IPS-18a (cell line): ENCODE data around the gene MAP1LC3A.
"Not testable (repeated sequence)": the region's sequence is repeated elsewhere in the genome, so short reads cannot be mapped to it uniquely, and the experiment has no call there.

Experiments
- H3K27ac ChIP-seq: one replicate; pipeline ENCODE4 v1.5.1; 2013; ENCODE audit warnings: low read length
- H3K27me3 ChIP-seq: one replicate; pipeline ENCODE4 v1.6.1; 2013; ENCODE audit warnings: mild to moderate bottlenecking, low read length; ENCODE audit not compliant: control insufficient read depth, insufficient read depth
- H3K36me3 ChIP-seq: one replicate; pipeline ENCODE4 v1.6.1; 2013; ENCODE audit warnings: low read depth, low read length; ENCODE audit not compliant: control insufficient read depth
- H3K4me1 ChIP-seq: one replicate; pipeline ENCODE4 v1.6.1; 2013; ENCODE audit warnings: low read depth, low read length; ENCODE audit not compliant: control insufficient read depth
- H3K4me3 ChIP-seq: one replicate; pipeline ENCODE4 v1.5.1; 2013; ENCODE audit warnings: low read length
- H3K9ac ChIP-seq: one replicate; pipeline ENCODE4 v1.6.1; 2013; ENCODE audit warnings: mild to moderate bottlenecking, low read length, moderate library complexity
- H3K9me3 ChIP-seq: one replicate; pipeline ENCODE4 v1.6.1; 2013; ENCODE audit warnings: low read depth, low read length; ENCODE audit not compliant: control insufficient read depth

The MAP1LC3A gene

DNA sequence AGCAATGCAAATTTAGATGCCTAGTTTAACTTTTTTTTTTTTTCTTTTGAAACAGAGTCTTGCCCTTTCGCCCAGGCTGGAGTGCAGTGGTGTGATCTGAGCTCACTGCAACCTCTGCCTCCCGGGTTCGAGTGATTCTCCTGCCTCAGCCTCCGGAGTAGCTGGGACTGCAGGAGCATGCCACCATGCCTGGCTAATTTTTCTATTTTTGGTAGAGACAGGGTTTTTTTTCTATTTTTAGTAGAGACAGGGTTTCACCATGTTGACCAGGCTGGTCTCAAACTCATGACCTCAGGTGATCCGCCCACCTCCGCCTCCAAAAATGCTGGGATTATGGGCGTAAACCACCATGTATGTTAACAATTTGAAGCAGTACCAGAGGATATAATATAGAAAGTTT lies 39.7 kb upstream of the MAP1LC3A start:
- H3K4me1 ChIP-seq, H3K4me3 ChIP-seq, H3K9ac ChIP-seq, H3K27me3 ChIP-seq, H3K27ac ChIP-seq, H3K36me3 ChIP-seq, H3K9me3 ChIP-seq: not testable (repeated sequence)

DNA sequence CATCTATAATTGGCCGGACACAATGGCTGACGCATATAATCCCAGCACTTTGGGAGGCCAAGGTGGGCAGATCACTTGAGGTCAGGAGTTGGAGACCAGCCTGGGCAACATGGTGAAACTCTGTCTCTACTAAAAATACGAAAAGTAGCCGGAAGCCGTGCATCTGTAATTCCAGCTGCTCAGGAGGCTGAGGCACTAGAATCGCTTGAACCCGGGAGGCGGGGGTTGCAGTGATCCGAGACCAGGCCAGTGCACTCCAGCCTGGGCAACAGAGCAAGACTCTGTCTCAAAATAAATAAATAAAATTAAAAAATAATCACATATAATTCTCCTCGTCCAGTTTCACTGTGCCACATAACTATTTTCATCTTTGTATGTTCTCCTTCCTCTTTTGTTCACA lies 38.7 kb upstream of the MAP1LC3A start:
- H3K9ac ChIP-seq, H3K9me3 ChIP-seq, H3K4me3 ChIP-seq, H3K4me1 ChIP-seq, H3K36me3 ChIP-seq, H3K27me3 ChIP-seq, H3K27ac ChIP-seq: not testable (repeated sequence)

DNA sequence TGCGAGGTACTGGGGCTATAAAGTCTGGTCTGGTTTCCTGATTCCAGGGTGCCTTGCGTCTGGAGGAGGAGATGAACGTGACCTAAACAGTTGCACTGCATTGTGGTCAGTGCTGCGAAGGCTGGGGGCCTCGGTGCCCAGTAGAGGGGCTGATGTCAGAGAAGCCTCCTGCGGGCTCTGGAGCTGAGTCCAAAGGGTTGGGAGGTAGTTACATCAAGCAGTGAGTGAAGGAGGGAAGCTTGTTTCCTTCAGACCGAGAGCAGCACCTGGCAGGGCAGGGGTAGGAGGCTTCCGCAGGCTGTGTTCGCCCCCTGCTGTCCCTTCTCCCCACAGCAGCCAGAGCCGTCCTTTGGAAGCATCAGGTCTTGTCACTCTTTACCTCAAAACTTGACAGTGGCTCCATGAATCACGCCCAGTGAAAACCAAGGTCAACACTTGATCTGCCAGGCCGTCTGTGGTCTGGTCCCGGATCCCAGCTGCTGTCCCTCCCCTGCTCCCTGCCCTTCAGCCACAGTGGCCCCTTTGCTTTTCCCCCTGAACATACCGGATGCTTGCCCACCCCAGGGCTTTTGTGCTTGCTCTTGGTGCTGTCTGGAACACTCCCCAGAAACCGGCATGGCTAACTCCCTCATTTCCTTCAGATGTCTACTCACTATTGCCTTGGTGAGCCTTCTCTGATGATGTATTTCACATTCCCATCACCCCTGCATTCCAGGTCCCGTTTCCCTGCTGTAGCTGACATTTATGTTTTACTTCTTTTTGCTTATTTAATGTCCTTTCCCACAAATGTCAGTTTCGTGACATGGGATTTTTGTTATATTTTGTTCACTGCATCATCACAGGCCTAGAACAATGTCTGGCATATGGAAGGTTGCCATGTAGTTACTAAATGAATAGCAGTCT lies 35.3 kb upstream of the MAP1LC3A start:
- Histone ChIP-seq H3K9me3 (no peaks in the 10 kb centered on the region), H3K4me3 (no peak overlapping the region), H3K36me3 (peaks cover 16% of the 10 kb centered on the region), H3K27me3 (no peaks in the 10 kb centered on the region), H3K27ac (no peak overlapping the region), H3K9ac (no peak overlapping the region), H3K4me1 (peaks cover 3% of the 10 kb centered on the region)

DNA sequence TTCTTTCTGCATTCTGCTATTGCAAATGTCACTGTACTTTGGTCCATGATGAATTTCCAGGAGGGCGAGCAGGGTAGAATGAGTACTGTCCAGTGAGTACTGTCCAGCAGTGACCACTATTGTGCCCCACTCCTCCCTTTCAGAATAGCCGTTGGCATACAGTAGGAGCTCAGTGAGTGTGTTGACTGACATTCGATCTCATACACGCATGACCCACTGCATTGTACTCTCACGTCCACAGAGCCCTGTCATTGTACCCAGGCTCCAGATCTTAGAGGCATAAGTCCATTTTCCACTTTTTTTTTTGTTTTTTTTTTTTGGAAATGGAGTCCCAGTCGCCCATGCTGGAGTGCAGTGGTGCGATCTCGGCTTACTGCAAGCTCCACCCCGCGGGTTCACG lies 34.1 kb upstream of the MAP1LC3A start:
- Histone ChIP-seq H3K4me1 (peaks cover 3% of the 10 kb centered on the region), H3K9ac (no peak overlapping the region), H3K4me3 (no peak overlapping the region), H3K36me3 (peaks cover 26% of the 10 kb centered on the region), H3K9me3 (no peaks in the 10 kb centered on the region), H3K27me3 (no peaks in the 10 kb centered on the region), H3K27ac (no peak overlapping the region)

DNA sequence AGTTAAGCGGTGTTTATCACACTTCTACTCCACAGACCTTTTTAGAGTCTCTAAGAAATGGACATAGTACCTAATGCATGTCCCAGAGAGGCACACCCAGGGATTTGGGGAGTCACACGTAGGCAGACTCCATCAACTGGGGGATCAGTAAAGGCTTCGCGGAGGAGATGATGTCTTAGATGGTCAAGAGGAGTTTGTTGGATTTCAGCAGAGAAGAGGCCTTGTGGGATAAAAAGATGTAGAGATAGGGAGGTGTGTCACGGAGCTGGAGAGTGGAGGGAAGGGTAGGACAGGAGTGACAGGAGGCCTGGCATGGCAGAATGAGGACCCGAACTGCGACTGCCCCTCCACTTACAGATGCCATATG lies 33.2 kb upstream of the MAP1LC3A start:
- H3K9me3 ChIP-seq = no peaks in the 10 kb centered on the region
- peaks cover 32% of the 10 kb centered on the region for H3K36me3 ChIP-seq
- no peak overlapping the region for H3K27ac ChIP-seq
- no peaks in the 10 kb centered on the region for H3K27me3 ChIP-seq
- peaks cover 3% of the 10 kb centered on the region for H3K4me1 ChIP-seq
- no peak overlapping the region for H3K9ac ChIP-seq
- H3K4me3 ChIP-seq = no peak overlapping the region

DNA sequence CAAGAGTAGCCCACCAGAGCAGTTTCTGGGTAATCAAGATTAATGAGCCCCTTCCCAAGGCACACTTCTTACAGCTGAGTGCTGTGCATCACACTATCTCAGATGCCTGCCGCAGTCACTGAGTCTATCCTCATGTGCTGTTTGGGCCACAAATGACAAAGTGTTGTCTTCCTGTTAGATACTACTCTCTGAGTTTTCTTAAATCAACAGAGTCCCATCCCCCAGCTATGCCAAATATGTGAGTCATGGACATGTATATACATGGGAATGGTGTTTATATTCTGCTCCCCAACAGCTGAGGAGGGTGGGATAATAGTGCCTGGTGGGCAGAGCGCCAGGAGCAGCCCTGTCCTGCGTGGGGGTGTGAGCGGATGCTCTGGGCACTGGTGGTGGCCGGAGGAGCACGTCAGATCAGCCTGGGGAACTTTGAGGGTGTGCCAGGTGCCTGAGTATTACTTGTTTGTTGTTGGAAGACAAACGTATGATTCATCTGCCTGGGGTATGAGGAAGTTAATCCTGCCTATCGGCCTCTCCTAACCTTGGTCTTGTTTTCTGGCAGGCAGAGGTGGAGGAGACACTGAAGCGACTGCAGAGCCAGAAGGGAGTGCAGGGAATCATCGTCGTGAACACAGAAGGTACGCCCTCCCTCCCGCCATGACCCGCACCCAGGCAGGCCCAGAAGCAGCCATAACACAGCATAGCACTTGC lies 32.7 kb upstream of the MAP1LC3A start:
- Histone ChIP-seq H3K36me3 (peaks cover 37% of the 10 kb centered on the region), H3K9ac (no peak overlapping the region), H3K27me3 (no peaks in the 10 kb centered on the region), H3K4me3 (no peak overlapping the region), H3K4me1 (peaks cover 3% of the 10 kb centered on the region), H3K9me3 (no peaks in the 10 kb centered on the region), H3K27ac (no peak overlapping the region)

DNA sequence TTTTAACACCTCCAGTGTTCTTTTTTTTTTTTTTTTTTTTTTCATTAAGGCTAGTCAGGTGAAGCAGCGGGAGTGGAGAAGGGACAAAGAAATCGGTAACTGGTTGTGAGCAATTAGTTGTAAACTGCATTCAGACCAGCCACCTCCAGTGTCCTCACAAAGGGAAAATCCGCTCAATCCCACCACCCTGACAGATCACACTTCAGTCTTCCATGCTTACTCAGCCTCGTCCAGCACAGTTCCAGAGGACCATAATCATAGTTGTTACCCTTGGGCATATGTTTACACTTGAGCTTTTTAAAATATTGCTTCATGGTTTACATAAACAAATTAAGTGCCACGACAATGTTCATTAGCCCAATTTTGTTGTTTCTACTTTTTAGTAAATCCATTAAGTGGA lies 32.1 kb upstream of the MAP1LC3A start:
- Histone ChIP-seq H3K9ac (no peak overlapping the region), H3K36me3 (peaks cover 38% of the 10 kb centered on the region), H3K4me1 (peaks cover 3% of the 10 kb centered on the region), H3K27me3 (no peaks in the 10 kb centered on the region), H3K9me3 (no peaks in the 10 kb centered on the region), H3K4me3 (no peak overlapping the region), H3K27ac (no peak overlapping the region)

DNA sequence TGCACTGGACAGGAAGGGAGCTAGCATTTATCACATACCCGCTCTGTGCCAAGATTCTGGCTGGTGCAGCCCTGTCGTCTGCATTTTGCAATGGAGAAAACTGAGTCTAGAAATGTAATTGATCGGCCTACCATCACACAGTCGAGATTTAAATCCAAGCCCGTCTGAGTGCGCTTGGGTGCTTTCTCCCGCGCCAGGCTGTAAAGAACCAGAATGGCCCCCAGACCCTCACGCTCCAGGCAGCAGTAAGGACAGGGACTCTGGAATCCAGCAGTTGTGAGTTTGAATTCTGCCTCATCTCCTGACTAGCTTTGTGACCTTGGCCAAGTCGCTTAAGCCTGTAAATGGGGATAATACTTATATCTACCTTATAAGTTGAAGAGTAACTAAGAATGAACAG lies 31.5 kb upstream of the MAP1LC3A start:
- H3K4me1 ChIP-seq = peaks cover 3% of the 10 kb centered on the region
- H3K9me3 ChIP-seq = no peaks in the 10 kb centered on the region
- no peaks in the 10 kb centered on the region for H3K27me3 ChIP-seq
- H3K9ac ChIP-seq = no peak overlapping the region
- peaks cover 38% of the 10 kb centered on the region for H3K36me3 ChIP-seq
- no peak overlapping the region for H3K4me3 ChIP-seq
- no peak overlapping the region for H3K27ac ChIP-seq

DNA sequence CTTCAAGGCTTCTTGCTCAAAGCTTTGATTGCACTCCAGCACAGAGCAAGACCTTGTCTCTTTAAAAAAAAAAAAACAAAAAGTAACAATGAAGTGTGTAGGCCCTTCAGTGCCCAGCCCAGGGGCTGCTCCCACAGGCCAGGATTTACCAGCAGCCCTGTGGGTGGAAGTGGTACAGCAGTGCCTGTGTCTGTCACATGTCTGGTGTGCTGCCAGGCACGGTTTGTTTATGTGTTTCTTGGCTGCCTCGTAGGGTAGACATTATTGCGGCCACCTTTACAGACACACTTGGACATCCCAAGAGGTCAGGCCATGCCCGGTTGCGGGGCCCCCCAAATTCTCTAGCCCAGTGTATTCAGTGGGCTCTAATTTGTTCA lies 29.6 kb upstream of the MAP1LC3A start:
- no peaks in the 10 kb centered on the region for H3K27me3 ChIP-seq
- no peak overlapping the region for H3K4me3 ChIP-seq
- H3K36me3 ChIP-seq = peaks cover 46% of the 10 kb centered on the region
- H3K9ac ChIP-seq = no peak overlapping the region
- H3K27ac ChIP-seq = no peak overlapping the region
- H3K4me1 ChIP-seq = no peaks in the 10 kb centered on the region
- no peaks in the 10 kb centered on the region for H3K9me3 ChIP-seq

DNA sequence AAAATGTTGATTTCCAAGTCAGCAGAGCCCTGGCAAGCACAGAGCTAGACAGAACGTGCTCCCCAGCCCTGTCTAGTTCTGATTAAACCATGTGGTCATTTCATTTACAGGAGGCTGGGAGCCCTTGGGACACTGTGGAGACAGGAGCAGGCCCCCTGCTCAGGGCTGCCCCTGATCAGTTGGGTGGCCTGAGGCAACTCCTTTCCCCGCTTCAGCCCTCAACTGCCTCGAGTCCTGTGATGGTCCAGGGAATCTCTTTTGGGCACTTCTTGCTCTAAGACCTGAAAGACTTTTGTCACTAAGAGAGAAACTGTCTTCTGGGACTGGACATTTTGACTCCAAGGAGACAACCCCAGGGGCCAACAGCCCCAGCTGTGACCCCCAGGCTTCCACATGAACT lies 28.8 kb upstream of the MAP1LC3A start:
- H3K9me3 ChIP-seq = no peaks in the 10 kb centered on the region
- H3K27ac ChIP-seq = no peak overlapping the region
- no peak overlapping the region for H3K4me3 ChIP-seq
- no peaks in the 10 kb centered on the region for H3K27me3 ChIP-seq
- peaks cover 54% of the 10 kb centered on the region for H3K36me3 ChIP-seq
- H3K9ac ChIP-seq = no peak overlapping the region
- no peaks in the 10 kb centered on the region for H3K4me1 ChIP-seq

DNA sequence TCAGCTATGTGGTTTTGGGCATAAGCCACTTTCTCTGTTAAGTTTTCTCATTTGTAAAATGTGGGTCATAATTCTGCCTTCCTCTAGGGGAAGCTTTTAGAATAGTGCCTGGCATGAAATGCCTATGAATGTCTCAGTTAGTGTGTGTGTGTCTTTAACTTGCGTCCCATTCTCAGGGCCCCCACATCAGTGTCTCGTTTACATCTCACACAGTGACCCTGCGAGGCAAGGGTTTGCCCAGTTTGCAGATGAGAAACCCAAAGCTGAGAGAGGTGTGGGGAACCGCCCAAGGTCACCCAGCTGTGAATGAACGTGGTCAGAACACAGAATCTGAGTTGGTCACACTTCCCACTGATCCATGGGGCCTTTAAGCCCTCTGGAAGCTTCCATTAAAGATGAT lies 28.2 kb upstream of the MAP1LC3A start:
- H3K36me3 ChIP-seq = peaks cover 60% of the 10 kb centered on the region
- H3K27ac ChIP-seq = no peak overlapping the region
- no peak overlapping the region for H3K9ac ChIP-seq
- no peak overlapping the region for H3K4me3 ChIP-seq
- H3K27me3 ChIP-seq = no peaks in the 10 kb centered on the region
- H3K4me1 ChIP-seq = no peaks in the 10 kb centered on the region
- no peaks in the 10 kb centered on the region for H3K9me3 ChIP-seq
